ENCODE measurements around the gene CHTOP.
"Not testable (repeated sequence)": the region's sequence is repeated elsewhere in the genome, so short reads cannot be mapped to it uniquely, and the experiment has no call there.

CHTOP gene, protein sequence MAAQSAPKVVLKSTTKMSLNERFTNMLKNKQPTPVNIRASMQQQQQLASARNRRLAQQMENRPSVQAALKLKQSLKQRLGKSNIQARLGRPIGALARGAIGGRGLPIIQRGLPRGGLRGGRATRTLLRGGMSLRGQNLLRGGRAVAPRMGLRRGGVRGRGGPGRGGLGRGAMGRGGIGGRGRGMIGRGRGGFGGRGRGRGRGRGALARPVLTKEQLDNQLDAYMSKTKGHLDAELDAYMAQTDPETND

GRCh38 chr1:153633754-153634665 is at the start of gene CHTOP:
CHTOP (plus strand) TSS chr1:153634066; CDS start chr1:153636589, 2,523 bp downstream.
- peak; percentile 98 for DNase-seq

DNA sequence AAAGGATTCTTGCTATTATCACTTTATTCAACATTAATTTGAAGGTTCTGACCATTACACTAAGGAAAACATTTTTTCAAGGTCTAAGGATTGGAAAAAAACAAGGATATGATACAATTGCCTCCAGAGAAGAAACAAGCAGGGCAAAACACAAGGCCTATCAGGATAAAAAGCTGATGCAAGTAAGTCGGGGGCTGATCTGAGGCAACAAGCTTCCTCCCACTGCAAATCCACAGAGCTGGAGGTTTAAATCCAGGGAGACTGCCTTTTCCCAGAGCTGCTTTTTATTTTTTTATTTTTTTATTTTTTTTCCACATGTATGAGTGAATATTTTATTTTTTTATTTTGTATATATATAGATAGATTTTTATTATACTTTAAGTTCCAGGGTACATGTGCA is 48.9 kb upstream of the CHTOP start:
- no peak for DNase-seq

- DNase-seq = no peak
Observed at GRCh38 chr1:153586347-153586746, 47.5 kb upstream of the CHTOP start.

GRCh38 chr1:153587314-153587713 is 46.6 kb upstream of the CHTOP start:
- DNase-seq = no peak

DNA sequence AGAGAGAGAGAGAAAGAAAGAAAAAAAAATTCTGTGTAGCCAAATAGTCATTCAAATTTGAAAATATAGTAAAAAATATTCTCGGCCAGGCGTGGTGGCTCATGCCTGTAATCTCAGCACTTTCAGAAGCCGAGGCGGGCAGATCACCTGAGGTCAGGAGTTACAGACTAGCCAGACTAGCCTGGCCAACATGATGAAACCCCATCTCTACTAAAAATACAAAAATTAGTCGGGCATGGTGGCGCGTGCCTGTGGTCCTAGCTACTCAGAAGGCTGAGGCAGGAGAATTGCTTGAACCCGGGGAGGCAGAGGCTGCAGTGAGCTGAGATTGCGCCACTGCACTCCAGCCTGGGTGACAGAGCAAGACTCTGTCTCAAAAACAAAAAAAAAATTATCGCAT is 45.8 kb upstream of the CHTOP start:
- DNase-seq = not testable (repeated sequence)

- DNase-seq = no peak
Observed at GRCh38 chr1:153588482-153588881, 45.4 kb upstream of the CHTOP start.

DNA sequence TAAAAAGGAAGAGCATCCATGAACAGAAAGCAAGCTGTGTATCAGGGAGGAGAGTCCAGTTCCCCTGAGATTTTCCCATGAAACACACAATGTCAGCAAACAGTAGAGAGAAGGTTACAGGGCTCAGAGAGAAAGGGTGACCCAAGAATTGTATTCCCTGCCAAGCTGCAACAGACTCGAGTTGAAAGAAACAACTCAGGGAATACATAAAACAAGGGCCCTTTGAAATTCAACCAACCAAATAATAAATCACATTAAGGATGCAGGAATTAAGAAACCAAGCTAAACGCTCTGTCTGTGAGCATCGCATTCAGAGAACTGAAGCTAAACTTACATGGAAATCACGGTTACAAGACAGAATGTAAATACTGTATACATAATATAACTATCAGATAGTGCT is 41.1 kb upstream of the CHTOP start:
- no peak for DNase-seq

GRCh38 chr1:153597206-153597605 is 36.7 kb upstream of the CHTOP start:
- no peak for DNase-seq

- DNase-seq = peak; percentile 18
Observed at GRCh38 chr1:153598309-153599172, 35.3 kb upstream of the CHTOP start.

DNA sequence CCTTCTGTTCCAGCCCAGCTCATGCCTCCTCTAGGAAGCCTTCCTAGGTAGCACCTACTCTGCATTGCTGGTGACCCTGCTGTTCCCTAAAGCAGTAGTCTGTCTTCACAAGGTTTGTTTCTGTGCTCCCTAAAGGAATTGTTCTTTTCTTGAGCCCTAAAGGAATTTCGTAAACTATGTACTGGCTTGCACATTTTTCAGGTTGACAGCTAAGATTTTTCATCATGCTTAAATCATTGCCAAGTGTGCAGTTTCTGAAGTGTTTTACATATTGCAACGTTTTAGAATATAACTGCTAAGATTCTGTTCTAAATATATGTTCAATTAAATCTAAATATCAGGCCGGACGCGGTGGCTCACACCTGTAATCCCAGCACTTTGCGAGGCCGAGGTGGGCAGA is 34.0 kb upstream of the CHTOP start:
- DNase-seq = no peak

DNA sequence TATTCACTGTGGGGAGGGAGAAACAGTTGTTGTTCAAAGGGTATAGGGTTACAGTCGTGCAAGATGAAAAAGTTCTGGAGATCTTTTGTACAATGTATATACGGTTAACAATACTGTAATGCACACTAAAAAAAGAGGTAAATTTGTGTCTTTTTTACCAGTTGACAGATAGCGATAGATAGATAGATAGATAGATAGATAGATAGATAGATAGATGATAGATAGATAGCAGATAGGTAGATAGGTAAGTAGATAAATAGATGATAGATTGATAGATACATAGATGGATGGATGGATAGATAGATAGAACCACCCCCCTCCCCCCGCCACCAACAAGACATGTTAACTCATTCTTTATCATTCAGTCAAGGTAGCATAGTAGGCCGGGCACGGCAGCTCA is 31.1 kb upstream of the CHTOP start:
- DNase-seq = no peak

- DNase-seq = no peak
Observed at GRCh38 chr1:153606194-153606593, 27.7 kb upstream of the CHTOP start.

DNA sequence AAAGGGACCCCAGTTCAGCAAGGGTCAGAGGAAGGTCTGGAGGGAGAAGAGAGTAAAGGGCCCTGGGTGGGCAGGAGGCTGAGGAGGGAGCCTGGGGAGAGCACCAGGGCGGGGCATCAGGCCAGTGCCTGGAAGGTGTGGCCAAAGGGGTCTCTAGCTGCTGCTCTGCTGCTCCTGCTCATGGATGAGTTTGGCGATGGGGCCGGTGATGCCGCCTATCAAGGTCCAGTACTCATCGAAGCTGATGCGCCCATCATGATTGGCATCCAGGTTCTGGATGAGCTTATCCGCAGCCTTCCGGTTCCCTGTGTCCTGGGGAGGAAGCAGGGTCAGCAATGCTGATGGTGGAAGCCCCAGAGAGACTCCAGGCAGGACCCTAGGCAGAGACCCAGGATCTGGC is 26.5 kb upstream of the CHTOP start:
- DNase-seq = no peak

DNA sequence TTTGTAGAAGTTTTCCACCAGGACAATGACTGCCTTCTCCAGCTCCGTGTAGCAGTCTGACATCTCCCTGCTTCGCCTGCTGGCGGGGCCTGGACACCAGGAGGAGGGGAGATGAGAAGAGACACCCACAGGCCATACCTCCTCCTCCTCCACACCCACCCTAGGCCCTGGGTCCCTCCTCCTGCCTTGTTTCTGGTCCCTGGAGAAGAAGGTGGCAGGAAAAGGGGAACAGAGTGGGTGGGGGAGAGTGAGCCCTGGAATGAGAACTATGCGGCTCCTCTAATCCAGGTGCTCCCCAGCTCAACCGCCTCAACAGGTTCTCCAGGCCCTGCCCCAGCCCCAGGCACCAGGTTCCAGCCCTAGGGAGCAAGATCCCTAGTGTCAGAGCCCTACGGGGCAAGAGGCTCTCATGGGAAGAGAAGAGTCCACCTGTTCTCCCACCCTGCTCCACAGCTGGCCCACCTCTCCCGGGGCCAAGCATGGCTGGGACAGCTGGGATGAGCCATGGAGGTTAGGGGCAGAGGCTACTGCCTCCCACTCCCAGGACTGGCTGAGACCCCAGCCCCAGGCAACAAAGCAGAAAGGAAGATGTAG is 25.7 kb upstream of the CHTOP start:
- no peak for DNase-seq

GRCh38 chr1:153608742-153609584 is 24.9 kb upstream of the CHTOP start:
- no peak for DNase-seq

- no peak for DNase-seq
Observed at GRCh38 chr1:153609585-153609907, 24.3 kb upstream of the CHTOP start.

- DNase-seq = no peak
Observed at GRCh38 chr1:153610334-153610733, 23.5 kb upstream of the CHTOP start.

DNA sequence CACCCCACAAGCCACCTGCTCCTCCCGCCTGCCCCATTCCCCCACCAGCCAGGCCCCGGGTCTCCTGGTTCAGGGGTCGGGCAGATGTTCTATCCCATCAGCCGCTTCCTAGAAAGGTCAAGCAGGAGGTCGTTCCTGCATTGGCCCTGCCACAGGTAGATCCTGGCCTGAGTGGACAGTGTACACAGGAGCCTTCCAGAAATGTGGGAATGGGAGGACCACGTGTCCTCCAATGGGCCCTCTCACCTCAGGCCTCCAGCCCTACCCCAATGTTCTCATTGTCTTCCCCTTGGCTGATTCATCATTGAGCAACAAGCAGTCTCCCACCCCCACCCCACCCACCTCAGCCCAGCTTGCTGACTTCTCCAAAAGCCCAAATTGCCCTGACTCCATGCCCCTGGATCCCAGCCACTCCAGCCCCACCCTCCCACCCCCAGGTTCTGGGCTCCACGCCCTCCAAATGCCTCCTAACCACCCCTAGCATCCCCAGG is 23.0 kb upstream of the CHTOP start:
- no peak for DNase-seq

GRCh38 chr1:153611356-153611755 is 22.5 kb upstream of the CHTOP start:
- DNase-seq = no peak

DNA sequence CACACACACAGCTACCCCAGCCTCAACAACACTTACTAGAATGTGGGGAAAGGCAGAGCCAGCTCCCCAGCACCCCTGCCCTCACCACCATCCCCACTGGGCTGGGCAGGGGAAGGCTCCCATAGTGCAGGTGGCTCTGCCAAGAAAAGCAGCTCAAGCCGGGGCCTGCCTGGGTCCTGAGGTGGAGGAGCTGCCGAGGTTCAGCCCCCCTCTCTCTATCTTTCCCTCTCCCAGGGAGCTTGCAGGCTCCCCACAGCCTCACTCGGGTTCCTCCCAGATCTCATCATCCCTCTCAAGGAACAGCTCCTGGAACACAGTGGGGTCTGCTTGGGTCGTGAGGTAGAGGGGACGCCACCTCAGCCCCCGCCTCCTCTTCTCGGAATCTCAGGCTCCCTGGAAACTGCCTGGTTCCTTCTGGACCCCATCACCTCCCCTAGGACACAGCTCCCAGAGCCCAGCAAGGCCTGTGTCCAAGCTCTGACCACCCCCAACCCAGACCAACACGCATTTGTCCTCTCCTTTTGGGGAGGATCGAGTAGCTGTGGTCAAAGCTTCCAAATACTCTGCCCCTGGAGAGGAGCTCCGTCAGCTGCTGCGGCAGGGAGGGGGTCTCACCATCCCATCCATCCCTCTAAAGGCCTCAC is 21.6 kb upstream of the CHTOP start:
- DNase-seq = no peak

DNA sequence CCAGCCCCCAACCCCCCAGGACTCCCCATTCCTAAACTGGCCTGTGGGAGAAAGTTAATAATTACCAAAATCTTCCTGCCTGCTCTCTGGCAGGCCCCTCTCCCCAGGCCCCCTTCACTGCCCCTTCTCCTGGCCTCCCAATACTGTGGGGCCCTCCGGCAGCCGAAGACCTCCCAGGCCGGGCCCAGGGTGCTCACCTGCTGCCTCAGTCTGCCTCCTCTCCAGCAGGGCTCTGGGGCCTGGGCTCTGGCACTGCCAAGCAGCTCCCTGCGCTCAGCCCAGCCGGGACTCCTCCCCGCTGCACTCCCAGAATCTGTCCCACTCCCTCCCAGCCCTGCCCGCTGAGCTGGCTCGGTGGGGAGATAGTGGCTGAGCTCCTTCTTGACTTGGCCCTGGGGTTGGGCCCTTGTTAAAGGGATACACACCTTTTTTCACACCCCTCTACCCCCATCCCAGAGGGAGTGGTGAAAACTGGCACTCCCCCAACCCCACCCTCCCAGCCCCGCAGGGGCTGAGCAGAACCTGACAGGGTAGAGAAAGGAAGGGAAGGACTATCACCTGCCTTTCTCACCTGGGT is 21.0 kb upstream of the CHTOP start, which contains the start of gene S100A16:
TSS of gene S100A16 (minus strand) at position 383 of the 577 bp plus-strand sequence. CDS start 4,986 bp downstream, outside the sequence.
- no peak for DNase-seq

All from DMS153 (cell line).